HuH-7.5 (cell line): ENCODE measurements around the gene NUP205.
"Not testable (repeated sequence)": the region's sequence is repeated elsewhere in the genome, so short reads cannot be mapped to it uniquely, and the experiment has no call there.

Experiments used
- DNase-seq: peaks from one replicate; pipeline ENCODE4 v3.0.0; 2011; ENCODE audit warnings: low spot score

NUP205 gene

GRCh38 chr7:135667626-135668025 is 109.9 kb downstream of the NUP205 start:
- DNase-seq = not testable (repeated sequence)

GRCh38 chr7:135668852-135669395 is 111.2 kb downstream of the NUP205 start:
- not testable (repeated sequence) for DNase-seq

GRCh38 chr7:135669774-135670173 is 112.1 kb downstream of the NUP205 start:
- no peak for DNase-seq

- DNase-seq = no peak
Observed at GRCh38 chr7:135670179-135670578, 112.5 kb downstream of the NUP205 start.

GRCh38 chr7:135672560-135673359 is 115.0 kb downstream of the NUP205 start:
- peak; percentile 42 for DNase-seq

GRCh38 chr7:135673360-135673706 is 115.6 kb downstream of the NUP205 start:
- no peak for DNase-seq

GRCh38 chr7:135678612-135679575 is 121.2 kb downstream of the NUP205 start:
- no peak for DNase-seq

- DNase-seq = no peak
Observed at GRCh38 chr7:135681762-135682161, 124.0 kb downstream of the NUP205 start.

- DNase-seq = no peak
Observed at GRCh38 chr7:135682191-135682590, 124.5 kb downstream of the NUP205 start.

GRCh38 chr7:135683609-135684008 is 125.9 kb downstream of the NUP205 start:
- no peak for DNase-seq

GRCh38 chr7:135684136-135684535 is 126.4 kb downstream of the NUP205 start:
- no peak for DNase-seq

GRCh38 chr7:135684699-135685098 is 127.0 kb downstream of the NUP205 start:
- DNase-seq = no peak

- no peak for DNase-seq
Observed at GRCh38 chr7:135685306-135686084, 127.8 kb downstream of the NUP205 start.

GRCh38 chr7:135687466-135687865 is 129.7 kb downstream of the NUP205 start:
- no peak for DNase-seq

GRCh38 chr7:135690566-135690965 is 132.8 kb downstream of the NUP205 start:
- no peak for DNase-seq

GRCh38 chr7:135692055-135692454 is 134.3 kb downstream of the NUP205 start:
- no peak for DNase-seq

GRCh38 chr7:135692606-135693005 is 134.9 kb downstream of the NUP205 start:
- DNase-seq = not testable (repeated sequence)

GRCh38 chr7:135693558-135693957 is 135.8 kb downstream of the NUP205 start:
- DNase-seq = no peak

GRCh38 chr7:135697276-135698049 is 139.7 kb downstream of the NUP205 start:
- DNase-seq = no peak
